HG03442 (cell line): ENCODE data around the gene ZSCAN2.
"Not testable (repeated sequence)": the region's sequence is repeated elsewhere in the genome, so short reads cannot be mapped to it uniquely, and the experiment has no call there.

Experiments
- ATAC-seq: cut with Tn5 transposase; IDR thresholded peaks from one replicate; pipeline ENCODE4 v1.9.1; 2021; ENCODE audit warnings: mild to moderate bottlenecking, moderate library complexity; ENCODE audit not compliant: unreplicated experiment

ZSCAN2 gene

GRCh38 chr15:84600687-84601554 lies at the start of gene ZSCAN2:
TSS of gene ZSCAN2 (plus strand) at chr15:84601009. CDS start at chr15:84603928, 2,919 bp downstream.
- ATAC-seq = peak; percentile 88

- ATAC-seq = not testable (repeated sequence)
Measured at GRCh38 chr15:84551624-84552023, 49.2 kb upstream of the ZSCAN2 start.

- no peak for ATAC-seq
Measured at GRCh38 chr15:84552896-84553295, 47.9 kb upstream of the ZSCAN2 start.

GRCh38 chr15:84556690-84557089 lies 44.1 kb upstream of the ZSCAN2 start:
- not testable (repeated sequence) for ATAC-seq

- ATAC-seq = not testable (repeated sequence)
Measured at GRCh38 chr15:84568021-84568420, 32.8 kb upstream of the ZSCAN2 start.

GRCh38 chr15:84570164-84570735 lies 30.6 kb upstream of the ZSCAN2 start:
- no peak for ATAC-seq

- no peak for ATAC-seq
Measured at GRCh38 chr15:84572231-84572630, 28.6 kb upstream of the ZSCAN2 start.

- no peak for ATAC-seq
Measured at GRCh38 chr15:84575493-84575892, 25.3 kb upstream of the ZSCAN2 start.

- ATAC-seq = not testable (repeated sequence)
Measured at GRCh38 chr15:84577891-84578290, 22.9 kb upstream of the ZSCAN2 start.

GRCh38 chr15:84579261-84579721 lies 21.5 kb upstream of the ZSCAN2 start:
- not testable (repeated sequence) for ATAC-seq

- ATAC-seq = not testable (repeated sequence)
Measured at GRCh38 chr15:84581676-84582428, 19.0 kb upstream of the ZSCAN2 start.

GRCh38 chr15:84582583-84583157 lies 18.1 kb upstream of the ZSCAN2 start:
- no peak for ATAC-seq

GRCh38 chr15:84583921-84584320 lies 16.9 kb upstream of the ZSCAN2 start:
- not testable (repeated sequence) for ATAC-seq

GRCh38 chr15:84586696-84587095 lies 14.1 kb upstream of the ZSCAN2 start:
- no peak for ATAC-seq

GRCh38 chr15:84588053-84588874 lies 12.5 kb upstream of the ZSCAN2 start:
- peak; percentile 99 for ATAC-seq

- no peak for ATAC-seq
Measured at GRCh38 chr15:84590406-84590805, 10.4 kb upstream of the ZSCAN2 start.

GRCh38 chr15:84591815-84592214 lies 9.0 kb upstream of the ZSCAN2 start:
- no peak for ATAC-seq

- no peak for ATAC-seq
Measured at GRCh38 chr15:84594617-84595290, 6.1 kb upstream of the ZSCAN2 start.

- no peak for ATAC-seq
Measured at GRCh38 chr15:84595660-84596059, 5.1 kb upstream of the ZSCAN2 start.

GRCh38 chr15:84597296-84597695 lies 3.5 kb upstream of the ZSCAN2 start:
- no peak for ATAC-seq
